Peyer's patch (tissue), 4 donors: Measurements from ENCODE around the gene ZNF710.
A peak's percentile ranks its signal among the peaks of the same experiment; 100 is the strongest.

Experiments used
- POLR2A ChIP-seq, 2 donors: fragments of 450-650 bp; IDR thresholded peaks; one replicate each; pipeline ENCODE4 v1.5.1; 2017; ENCODE audit warnings: antibody characterized with exemption in 2 of 2, mild to moderate bottlenecking in 2 of 2, moderate library complexity in 2 of 2
- TF ChIP-seq, protein P1 (sequence below), 6 experiments: fragments of 450-650 bp in 4 of 6; fragments of 200-600 bp in 2 of 6; sonication (generic) in 1 of 6; IDR thresholded peaks; one replicate each; pipeline ENCODE4 v1.5.1; 2017 to 2019; ENCODE audit warnings: antibody characterized with exemption in 6 of 6, mild to moderate bottlenecking in 3 of 6, moderate library complexity in 1 of 6

DNA sequence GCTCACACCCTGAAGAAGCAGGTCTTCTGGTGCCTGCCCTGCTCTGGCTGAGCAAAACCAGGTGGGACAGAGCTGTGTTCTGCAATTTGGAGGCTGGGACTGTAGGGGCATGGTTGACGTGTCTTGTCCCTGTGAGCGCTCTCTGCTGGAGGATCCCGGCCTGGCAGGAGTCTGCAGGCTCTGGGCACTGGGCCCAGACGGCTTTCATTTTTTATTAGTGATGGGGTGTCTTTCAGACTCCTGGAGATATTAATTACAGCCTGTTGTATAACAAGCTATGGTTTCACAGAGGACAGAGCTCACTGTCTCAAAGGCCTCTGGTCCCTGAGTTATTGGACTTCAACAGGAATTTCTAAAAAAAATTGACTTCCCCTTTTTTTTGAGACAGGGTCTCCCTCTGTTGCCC is 29.5 kb upstream of the ZNF710 start:
- TF ChIP-seq POLR2A (IDR thresholded peaks at IDR 0.05): no peak
- TF ChIP-seq, protein P1, sequence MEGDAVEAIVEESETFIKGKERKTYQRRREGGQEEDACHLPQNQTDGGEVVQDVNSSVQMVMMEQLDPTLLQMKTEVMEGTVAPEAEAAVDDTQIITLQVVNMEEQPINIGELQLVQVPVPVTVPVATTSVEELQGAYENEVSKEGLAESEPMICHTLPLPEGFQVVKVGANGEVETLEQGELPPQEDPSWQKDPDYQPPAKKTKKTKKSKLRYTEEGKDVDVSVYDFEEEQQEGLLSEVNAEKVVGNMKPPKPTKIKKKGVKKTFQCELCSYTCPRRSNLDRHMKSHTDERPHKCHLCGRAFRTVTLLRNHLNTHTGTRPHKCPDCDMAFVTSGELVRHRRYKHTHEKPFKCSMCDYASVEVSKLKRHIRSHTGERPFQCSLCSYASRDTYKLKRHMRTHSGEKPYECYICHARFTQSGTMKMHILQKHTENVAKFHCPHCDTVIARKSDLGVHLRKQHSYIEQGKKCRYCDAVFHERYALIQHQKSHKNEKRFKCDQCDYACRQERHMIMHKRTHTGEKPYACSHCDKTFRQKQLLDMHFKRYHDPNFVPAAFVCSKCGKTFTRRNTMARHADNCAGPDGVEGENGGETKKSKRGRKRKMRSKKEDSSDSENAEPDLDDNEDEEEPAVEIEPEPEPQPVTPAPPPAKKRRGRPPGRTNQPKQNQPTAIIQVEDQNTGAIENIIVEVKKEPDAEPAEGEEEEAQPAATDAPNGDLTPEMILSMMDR (IDR thresholded peaks at IDR 0.05): peak in 4 of 6 experiments; percentile 53 to 83 (median 67)
